Jurkat, Clone E6-1 (cell line): Measurements from ENCODE around the gene SH3BP1.

Experiments
- DNase-seq: peaks from one replicate; pipeline ENCODE4 v3.0.0-alpha.2; 2011; ENCODE audit warnings: low read depth, low spot score
- H3K4me3 ChIP-seq: 2 replicates; pipeline ENCODE4 v1.5.1; 2011; ENCODE audit warnings: mild to moderate bottlenecking, low read length, control low read depth, moderate library complexity

SH3BP1 gene

DNA sequence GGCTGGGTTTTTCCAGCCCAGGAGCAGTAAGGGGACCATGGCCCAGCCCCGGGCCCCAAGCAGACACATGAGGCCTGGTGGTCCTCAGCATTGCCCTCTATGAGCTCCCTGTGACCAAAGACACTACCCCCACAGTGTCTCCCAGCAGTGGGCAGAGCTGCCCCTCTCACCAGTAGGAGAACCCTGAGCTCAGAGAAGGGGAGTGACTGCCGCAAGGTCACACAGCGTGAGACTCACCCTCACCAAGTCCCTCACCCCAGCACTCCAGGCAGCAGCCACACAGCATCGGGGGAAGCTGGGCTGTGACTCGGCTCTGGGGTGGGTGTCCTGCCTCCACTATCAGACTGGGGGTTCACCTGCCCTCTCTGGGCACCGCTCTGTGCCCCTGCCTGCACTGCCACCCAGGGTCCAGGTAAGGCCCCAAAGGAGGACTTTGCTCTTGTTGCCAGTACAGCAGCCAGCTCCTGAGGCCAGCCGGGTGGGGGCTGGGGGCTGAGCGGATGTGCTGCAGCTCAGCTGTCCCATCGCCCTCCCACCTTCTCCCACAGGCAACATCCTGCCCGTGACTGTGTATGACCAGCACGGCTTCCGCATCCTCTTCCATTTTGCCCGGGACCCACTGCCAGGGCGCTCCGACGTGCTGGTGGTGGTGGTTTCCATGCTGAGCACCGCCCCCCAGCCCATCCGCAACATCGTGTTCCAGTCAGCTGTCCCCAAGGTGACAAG is 7.9 kb upstream of the SH3BP1 start:
- DNase-seq, result no peak
- H3K4me3 ChIP-seq, result no peak overlapping the region

DNA sequence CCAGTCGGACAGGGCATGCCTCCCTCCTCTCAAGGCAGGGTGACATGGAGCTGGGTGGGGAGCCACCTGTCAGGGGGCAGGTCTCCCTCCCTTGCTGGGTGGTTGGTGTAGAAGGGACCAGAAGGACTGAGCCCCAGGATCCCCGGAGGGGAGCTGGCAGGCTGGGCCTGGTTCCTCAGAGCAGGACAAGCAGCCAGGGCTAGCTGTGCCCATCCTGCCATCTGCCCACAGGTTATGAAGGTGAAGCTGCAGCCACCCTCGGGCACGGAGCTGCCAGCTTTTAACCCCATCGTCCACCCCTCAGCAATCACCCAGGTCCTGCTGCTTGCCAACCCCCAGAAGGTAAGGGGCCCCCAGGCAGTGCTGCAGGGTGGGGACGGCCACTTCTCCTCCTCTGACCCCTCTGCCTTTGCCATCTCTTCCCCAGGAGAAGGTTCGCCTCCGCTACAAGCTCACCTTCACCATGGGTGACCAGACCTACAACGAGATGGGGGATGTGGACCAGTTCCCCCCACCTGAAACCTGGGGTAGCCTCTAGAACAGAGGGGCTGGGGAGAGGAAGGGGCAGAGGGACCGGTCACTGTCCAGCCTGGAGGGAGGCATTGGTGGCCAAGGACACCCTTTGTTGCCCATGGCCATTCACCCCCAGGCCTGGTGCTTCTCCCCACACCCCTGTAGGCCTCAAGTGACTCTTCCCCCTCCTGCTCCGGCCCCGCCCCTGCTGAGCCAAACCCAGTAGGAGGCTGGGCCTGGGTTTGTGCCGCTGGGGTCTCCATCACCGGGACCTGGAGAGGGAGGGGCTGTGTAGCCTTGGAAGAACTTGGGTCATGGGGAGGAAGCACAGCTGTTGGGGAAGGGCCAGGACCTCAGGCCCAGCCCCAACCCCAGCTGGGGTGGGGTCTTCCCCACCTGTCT is 7.0 kb upstream of the SH3BP1 start:
- H3K4me3 ChIP-seq, result no peak overlapping the region

DNA sequence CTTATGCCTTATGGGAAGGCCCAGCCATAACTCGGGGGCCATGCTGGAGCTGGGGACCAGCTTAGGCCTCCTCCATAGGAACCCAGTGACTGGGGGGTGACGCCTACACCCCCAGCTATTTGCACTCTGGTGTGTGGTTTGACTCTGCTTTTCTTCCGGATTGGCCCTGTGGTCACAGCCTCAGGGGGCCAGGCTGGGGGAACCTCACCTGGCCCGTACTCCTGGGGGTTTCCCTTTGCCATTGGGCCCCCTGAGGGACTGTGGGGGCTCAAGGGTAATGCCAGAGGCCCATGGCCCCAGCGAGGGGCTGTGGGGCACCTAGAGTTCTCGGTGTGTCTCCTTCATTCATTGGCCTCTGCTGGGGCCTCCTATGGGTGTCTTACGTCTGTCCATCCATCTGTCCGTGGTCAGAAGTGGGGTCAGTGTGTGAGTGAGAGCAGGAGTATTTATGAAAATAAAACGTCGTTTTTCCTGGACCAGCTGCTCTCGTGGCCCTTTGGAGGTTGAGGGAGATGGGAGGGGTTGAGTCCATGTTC is 6.3 kb upstream of the SH3BP1 start:
- no peak for DNase-seq
- H3K4me3 ChIP-seq, result no peak overlapping the region

More for the DNA sequence above, 7.0 kb upstream of the SH3BP1 start:
- no peak for DNase-seq

DNA sequence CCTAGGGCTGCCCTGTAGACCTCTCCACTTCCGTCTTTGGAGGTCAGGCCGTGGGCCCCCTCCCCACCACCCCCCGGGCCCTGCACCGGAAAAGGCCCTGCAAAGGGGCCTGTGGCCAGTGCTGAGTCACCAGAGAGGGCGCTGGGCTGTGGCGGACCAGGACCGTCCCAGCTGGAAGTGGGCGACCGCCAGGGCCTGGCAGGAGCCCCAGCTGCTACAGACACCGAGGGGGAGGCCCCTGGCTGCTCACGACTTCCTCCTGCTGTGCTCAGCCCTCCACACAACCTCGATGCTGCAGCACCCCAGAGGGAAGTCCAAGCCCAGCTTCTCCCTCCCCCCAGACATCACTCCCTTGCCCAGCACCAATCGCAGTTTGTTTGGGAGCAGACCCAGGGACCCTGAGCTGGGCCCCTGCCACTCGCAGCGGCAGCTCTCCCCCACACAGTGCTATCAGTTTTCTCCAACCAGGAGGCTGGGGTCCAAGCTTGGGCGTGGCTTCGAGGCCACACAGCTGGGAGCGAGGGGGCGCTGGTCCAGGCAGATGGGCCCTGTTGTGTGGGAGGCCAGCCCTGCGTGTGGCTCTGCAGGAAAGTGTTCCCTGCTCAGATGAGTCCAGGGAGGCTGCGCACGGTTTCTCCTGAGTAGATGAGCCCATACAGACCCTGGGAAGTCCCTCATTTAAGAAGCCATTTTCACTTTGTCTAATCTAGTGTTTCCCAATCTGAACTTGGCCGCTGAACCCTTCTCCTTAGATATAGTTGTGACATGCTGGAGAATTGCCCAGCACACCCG is 5.6 kb upstream of the SH3BP1 start:
- DNase-seq, result peak; percentile 25
- H3K4me3 ChIP-seq, result no peak overlapping the region

DNA sequence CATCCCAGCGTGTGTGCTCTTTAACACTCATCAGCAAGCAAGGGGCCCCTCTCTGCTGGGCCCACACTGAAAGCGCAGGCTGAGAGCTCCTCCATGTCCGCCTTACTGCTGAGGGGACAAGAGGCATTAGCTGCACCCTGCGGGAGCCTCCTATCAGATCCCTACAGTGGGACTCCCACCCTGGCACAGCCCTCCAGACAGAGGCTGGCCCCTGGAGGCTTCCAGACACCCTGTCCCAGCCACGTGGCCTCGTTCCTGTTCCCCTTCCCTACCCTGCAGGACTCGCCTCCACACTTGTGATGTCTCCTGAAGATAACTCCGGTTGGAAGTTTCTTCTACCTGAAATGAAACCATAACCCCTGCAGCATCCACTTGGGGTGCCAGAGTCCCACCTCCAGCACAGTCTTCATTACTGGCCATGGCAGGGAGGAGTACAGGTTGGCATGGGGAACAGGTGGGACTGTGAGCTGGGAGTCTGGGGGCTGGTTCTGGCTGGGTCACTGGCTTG is 5.0 kb upstream of the SH3BP1 start:
- H3K4me3 ChIP-seq, result no peak overlapping the region
- DNase-seq, result no peak

DNA sequence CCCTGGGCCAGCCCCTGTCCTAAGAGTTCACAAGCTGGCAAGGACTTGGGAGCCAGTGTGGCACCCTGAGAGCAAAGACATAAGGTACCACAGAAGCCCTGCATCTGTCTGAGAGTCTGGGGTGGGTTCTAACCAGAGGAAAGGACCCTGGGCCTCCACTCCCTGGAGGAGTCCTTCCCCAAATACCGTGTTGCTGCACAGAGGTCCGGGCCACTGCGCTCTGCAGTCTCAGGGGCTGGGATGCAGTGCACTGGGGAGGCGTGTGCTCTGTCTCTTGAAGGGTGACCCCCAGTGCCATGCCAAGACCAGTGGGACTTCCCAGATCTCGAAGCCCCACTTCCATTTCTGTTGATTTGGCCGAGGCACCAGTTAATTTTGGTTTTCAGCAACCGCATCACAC is 4.3 kb upstream of the SH3BP1 start:
- DNase-seq, result no peak
- H3K4me3 ChIP-seq, result no peak overlapping the region

DNA sequence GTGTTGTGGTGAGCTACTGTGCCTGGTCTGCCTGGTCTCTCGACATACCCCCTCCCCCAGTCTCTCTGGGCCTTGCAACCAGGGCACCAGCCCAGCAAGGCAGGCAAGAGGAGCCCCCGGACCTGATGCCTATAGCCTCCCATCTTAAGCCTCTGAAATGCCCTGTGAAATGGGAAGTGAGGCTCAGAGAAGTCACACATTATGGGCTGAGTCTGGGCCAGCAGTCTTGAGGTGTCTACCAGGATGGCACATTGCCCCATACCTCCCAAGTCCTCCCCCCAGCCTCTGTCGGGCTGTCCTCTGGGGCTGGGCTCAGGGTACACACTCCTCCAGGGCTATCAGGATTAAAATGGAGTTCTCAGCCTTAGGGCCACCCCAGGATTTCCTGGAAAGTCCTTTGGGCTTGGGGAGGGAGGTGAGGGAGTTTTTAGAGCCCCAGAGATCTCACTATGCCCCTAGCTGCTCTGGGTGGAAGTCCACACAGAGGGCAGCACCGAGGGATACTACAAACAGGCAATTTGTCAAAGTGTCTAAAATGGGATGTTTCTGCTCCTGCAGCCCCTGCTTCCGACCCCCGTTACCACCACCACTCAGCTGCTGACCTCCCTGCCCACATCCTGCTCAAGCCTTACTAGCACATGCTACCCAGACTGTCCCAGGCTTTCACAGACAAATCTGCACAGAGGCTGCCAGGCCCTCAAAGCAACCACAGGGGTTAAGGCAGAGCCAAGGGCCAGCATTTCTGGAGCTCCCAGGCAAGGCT is 3.1 kb upstream of the SH3BP1 start:
- H3K4me3 ChIP-seq, result no peak overlapping the region
- peak; percentile 51 for DNase-seq

DNA sequence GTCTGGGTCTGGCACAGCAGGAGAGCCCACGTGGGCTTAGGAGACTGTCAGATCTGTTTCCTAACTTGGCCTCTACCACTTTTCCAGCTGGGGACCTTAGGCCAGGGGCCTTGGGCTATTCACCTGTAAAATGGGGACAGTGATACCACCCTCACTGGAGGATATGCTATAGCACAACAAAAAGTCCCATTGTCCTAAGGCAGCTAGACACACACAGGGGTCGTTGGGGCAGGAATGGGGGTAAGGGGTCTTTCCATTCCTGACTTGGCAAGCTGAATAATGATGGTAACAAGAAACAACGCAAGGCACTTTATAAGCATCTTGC is 2.6 kb upstream of the SH3BP1 start:
- no peak overlapping the region for H3K4me3 ChIP-seq
- no peak for DNase-seq

DNA sequence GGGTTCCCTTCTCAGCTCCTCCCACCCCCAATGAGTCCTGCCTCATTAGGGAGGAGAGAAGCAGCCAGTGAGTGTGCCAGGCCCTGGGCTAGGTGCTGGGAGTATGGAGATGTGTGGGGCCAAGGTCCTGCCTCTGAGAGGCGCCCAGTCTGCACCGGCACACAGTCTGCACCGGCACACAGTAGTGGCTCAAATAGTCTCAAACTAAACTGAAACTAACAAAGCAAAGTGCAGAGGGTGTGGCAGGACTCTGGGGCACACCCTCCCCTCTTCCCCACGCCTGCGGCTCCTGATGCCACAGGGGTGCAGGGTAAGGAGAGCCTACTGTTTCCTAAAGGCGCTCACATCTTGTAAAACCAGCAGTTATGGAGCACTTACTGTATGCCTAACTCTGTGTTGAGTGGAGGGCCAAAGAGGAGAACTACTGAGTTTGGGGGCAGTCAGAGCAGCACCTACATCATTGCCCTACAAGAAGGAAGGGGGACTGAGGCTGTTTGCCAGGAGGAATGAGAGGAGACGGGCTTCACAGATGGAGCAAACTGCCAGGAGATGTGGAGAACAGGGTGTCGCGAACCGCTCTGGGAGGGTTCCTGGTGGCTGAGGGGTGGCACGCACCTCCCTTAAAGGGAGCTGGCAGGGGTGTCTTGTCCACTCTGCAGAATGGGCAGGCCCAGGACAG is 939 bp upstream of the SH3BP1 start:
- no peak overlapping the region for H3K4me3 ChIP-seq
- no peak for DNase-seq

DNA sequence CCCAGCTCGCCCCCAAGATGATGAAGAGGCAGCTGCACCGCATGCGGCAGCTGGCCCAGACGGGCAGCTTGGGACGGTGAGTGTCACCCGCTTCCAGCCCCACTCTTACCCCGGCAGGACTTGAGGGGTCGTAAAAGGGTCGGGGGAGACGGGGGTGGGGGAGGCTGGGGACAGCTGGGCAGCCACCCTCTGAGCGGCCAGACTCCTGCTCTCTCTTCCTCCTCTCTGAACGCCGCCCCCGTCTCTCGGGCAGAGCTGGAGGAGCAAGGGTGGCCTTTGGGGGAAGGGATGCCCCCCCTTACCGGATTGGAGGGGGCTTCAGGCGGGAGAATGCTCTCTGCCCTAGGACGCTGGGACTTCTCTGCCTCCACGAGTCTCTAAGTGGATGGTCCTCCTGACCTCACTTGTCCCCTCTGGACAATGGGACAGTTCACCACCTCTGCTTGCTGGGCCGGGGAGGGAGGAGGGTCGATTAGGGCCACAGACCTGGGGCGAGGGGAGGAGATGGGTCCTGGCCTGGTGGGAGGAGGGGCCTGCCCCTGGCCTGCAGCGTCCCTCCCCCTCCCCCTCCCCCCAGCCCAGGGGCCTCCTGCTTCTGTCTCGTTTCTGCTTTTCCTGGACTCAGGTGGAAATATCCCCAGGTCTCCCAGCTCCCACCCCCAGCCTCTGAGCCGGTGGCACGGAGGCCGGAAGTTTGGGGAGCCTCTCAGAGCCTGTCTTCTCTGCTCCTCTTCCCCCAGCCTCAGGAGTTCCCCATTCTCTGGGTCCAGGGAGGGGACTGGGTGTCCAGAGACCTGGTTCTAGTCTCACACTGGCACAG is 512 bp downstream of the SH3BP1 start:
- H3K4me3 ChIP-seq, result peak overlapping the region; percentile 59
- no peak for DNase-seq

DNA sequence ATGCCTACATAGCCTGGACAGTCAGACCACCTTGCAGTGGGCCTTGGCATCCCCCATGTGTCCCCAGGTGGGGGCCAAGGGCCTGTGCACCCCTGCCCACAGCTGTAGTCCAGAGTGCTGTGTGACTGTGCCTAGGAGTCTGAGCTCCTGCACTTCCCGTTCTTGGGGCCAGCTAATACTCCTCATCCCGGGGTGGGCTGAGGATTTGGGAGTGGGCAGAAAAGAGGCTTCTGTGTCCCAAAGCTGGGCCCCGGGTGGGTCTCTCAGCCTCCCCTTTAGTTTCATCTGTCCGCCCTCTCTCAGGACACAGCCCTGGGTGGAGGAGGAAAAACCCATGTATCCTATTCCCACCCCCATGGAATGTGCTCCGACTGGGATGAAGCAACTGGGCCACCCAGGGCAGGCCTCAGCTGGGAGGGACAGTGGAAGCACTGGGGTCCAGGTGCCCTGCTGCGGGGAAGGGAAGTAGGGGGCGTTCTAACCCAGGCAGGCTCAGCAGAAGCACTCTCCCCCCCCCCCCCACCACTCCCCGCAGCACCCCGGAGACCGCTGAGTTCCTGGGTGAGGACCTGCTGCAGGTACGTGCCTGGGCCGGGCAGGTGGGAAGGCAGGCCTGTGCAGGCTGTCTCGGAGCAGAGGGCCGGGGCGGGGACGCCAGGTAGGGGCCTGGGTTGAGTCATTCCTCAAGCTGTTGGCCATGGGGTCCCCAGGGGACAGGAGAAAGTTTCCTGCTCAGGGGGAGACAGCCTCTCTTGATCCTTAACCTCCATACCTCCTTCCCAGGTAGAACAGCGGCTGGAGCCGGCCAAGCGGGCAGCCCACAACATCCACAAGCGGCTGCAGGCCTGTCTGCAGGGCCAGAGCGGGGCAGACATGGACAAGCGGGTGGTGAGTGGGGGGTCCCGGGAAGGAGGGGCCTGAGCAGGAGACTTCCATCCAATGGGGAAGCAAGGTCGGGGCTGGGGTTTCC is 1.4 kb downstream of the SH3BP1 start:
- no peak for DNase-seq
- peak overlapping the region; percentile 59 for H3K4me3 ChIP-seq

DNA sequence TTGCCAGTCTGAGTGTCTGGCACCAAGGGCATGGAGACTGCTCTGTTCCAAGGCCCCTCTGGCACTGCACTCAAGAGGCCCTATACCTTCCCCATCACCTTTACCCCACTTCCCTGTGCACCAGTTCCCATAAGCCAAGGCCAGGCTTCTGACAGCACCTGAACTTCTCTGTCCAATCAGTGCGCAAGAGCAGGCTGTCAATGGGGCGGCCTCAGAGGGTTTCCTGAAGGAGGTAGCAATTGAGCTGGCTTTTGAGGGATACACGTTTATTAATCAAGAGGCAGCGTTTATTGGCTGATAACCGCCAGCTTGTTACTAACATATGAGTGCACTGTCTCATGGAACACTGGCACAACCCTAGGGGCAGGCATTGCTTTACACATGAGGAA is 2.1 kb downstream of the SH3BP1 start:
- DNase-seq, result no peak
- H3K4me3 ChIP-seq, result no peak overlapping the region

DNA sequence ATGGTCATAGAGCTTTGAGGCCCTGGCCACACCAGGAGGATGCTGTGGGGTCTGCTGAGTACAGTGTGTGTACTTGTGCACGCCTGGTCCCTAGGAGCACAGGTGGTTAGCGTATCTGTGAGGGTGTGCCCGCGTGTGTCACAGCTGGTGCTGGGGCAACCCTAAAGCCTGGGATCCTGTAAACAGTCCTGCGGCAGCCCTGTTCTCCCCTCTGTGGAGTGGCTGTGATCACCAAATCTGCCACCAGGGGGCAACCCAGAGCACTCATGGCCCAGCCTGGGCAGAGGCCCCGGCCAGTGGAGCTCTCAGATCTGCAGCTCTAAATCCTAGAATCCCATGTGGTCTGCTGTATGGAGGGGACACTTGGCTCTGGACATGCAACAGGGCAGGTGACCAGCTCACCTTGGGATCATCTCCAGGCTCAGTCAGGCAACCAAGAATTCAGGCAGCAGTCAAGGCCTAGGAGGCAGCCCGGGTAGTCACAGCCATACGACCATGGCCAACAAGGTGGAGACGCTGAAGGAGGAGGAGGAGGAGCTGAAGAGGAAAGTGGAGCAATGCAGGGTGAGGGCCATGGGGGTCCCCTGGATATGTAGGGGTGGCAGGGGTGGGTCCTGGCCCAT is 3.9 kb downstream of the SH3BP1 start:
- H3K4me3 ChIP-seq, result no peak overlapping the region
- DNase-seq, result peak; percentile 50

DNA sequence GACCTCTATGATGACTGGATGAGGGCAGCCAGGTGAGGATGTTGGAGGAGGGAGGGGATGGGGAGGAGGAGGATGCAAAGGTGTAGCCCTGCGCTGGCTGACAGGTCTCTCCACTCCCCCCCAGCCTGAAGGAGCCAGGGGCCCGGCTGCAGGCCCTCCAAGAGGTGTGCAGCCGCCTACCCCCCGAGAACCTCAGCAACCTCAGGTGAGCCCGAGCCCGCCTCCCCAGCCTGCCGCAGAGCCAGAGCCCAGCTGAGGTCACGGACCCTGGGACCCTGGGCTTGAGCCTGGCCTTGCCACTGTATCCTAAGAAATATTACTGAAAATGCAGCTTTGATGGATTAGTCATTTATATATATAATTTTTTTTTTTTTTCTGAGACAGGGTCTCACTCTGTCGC is 7.8 kb downstream of the SH3BP1 start:
- DNase-seq, result no peak
- H3K4me3 ChIP-seq, result no peak overlapping the region

DNA sequence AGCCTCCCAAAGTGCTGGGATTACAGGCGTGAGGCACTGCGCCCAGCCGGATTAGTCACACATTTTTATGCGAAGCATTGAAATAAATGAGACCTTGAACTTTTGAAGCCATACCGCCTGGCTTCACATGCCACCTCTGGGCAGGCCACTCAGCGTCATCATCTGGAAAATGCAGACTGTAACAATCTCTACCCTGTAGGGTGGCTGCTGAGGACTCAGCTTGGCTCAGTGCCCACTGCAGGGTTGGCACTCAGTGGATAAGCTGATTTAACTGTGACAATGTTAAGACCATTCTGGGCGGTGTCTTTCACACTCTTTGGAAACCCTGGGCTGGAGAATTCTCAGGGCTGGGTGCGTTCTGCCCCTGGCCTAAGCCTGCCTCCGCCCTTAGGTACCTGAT is 8.5 kb downstream of the SH3BP1 start:
- no peak overlapping the region for H3K4me3 ChIP-seq
- no peak for DNase-seq
